Measurements from ENCODE around the gene AGR3. TPM values are rescaled to one million over a fixed set of nuclear protein-coding genes. Genes with fewer than 3 reads are reported as not detected.

AGR3 gene
- total RNA-seq, 1 donor from 2014 or later, result not detected

DNA sequence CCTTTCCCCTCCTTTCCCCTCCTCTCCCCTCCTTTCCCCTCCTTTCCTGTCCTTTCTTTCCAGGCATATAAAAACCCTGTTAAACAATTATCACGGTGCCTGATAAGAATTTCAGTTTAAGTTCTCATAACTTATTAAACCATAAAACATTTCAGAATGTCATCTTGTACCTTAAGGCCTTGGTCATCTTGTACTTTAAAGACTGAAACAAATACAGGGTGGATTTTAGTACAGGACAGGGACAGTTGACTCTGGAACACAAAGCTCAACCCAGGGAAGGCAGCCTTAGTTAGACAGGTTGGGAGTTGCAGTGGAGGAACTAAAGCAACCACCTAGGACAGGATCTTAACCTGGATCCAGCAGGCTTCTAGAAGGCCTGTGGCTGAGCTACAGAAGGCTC, 1.2 kb downstream of the AGR3 start:
- H3K9me3 ChIP-seq (ENCODE audit: insufficient read depth, low read depth, low read length), result no peaks in the 10 kb centered on the region
- H3K27ac ChIP-seq (ENCODE audit: low read depth, low read length), result no peak overlapping the region
- no peaks in the 10 kb centered on the region for H3K4me1 Mint-ChIP-seq (ENCODE audit: low read depth, unreplicated experiment)
- H3K9ac ChIP-seq (ENCODE audit: low read length), result no peak overlapping the region
- no peak for DNase-seq (ENCODE audit: low read depth)
- no peak overlapping the region for H2AFZ ChIP-seq (ENCODE audit: low read depth, low read length)
- no peaks in the 10 kb centered on the region for H3K27me3 ChIP-seq (ENCODE audit: insufficient read depth, low read length)
- no peaks in the 10 kb centered on the region for H3K36me3 ChIP-seq (ENCODE audit: insufficient read depth, low read length)
- TF ChIP-seq, protein P1, sequence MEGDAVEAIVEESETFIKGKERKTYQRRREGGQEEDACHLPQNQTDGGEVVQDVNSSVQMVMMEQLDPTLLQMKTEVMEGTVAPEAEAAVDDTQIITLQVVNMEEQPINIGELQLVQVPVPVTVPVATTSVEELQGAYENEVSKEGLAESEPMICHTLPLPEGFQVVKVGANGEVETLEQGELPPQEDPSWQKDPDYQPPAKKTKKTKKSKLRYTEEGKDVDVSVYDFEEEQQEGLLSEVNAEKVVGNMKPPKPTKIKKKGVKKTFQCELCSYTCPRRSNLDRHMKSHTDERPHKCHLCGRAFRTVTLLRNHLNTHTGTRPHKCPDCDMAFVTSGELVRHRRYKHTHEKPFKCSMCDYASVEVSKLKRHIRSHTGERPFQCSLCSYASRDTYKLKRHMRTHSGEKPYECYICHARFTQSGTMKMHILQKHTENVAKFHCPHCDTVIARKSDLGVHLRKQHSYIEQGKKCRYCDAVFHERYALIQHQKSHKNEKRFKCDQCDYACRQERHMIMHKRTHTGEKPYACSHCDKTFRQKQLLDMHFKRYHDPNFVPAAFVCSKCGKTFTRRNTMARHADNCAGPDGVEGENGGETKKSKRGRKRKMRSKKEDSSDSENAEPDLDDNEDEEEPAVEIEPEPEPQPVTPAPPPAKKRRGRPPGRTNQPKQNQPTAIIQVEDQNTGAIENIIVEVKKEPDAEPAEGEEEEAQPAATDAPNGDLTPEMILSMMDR (IDR thresholded peaks at IDR 0.05; ENCODE audit: insufficient read depth, low read depth, low read length), result no peak
- no peak for TF ChIP-seq EZH2 (IDR thresholded peaks at IDR 0.05; ENCODE audit: insufficient read depth, low read length)
- no peaks in the 10 kb centered on the region for H3K9me3 Mint-ChIP-seq (ENCODE audit: unreplicated experiment)
- no peak for FAIRE-seq
- no peak overlapping the region for H3K4me3 ChIP-seq (ENCODE audit: insufficient read depth, low read depth, low read length)
- H3K36me3 Mint-ChIP-seq (ENCODE audit: low read depth, unreplicated experiment), result no peaks in the 10 kb centered on the region
- no peaks in the 10 kb centered on the region for H3K79me2 ChIP-seq (ENCODE audit: insufficient read depth, low read length)
- H3K4me3 Mint-ChIP-seq (ENCODE audit: unreplicated experiment), result no peak overlapping the region
- H3K4me1 ChIP-seq (ENCODE audit: insufficient read depth, low read length), result no peaks in the 10 kb centered on the region
- no peak overlapping the region for H3K27ac Mint-ChIP-seq (ENCODE audit: unreplicated experiment)
- no peaks in the 10 kb centered on the region for H4K20me1 ChIP-seq (ENCODE audit: insufficient read depth, low read length)
- H3K27me3 Mint-ChIP-seq (ENCODE audit: low read depth, unreplicated experiment), result no peaks in the 10 kb centered on the region
- H3K4me2 ChIP-seq (ENCODE audit: low read length), result no peak overlapping the region

DNA sequence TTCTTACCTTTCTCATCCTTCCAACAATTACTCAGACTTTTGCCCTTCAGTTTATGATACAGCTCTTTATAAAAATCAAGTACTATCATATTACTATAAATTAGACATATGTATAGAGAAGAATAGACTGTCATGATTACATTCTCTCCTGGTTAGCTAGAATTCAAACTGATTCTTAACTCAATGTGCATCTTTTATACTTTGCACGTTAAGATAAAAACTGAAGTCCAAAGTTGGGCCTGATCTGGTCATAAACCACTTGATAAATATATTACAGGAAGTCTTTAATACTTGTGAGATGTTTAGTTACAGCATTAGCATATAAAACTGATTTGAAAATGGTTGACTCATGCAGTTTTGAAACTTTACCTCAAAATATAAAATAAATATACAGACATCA, 2.6 kb downstream of the AGR3 start:
- TF ChIP-seq EZH2 (IDR thresholded peaks at IDR 0.05; ENCODE audit: insufficient read depth, low read length), result no peak
- TF ChIP-seq, protein P1 (IDR thresholded peaks at IDR 0.05; ENCODE audit: insufficient read depth, low read depth, low read length), result no peak
- no peaks in the 10 kb centered on the region for H3K36me3 ChIP-seq (ENCODE audit: insufficient read depth, low read length)
- H3K9ac ChIP-seq (ENCODE audit: low read length), result no peak overlapping the region
- no peaks in the 10 kb centered on the region for H3K36me3 Mint-ChIP-seq (ENCODE audit: low read depth, unreplicated experiment)
- H3K4me1 ChIP-seq (ENCODE audit: insufficient read depth, low read length), result no peaks in the 10 kb centered on the region
- H4K20me1 ChIP-seq (ENCODE audit: insufficient read depth, low read length), result no peaks in the 10 kb centered on the region
- H3K27ac ChIP-seq (ENCODE audit: low read depth, low read length), result no peak overlapping the region
- no peaks in the 10 kb centered on the region for H3K9me3 ChIP-seq (ENCODE audit: insufficient read depth, low read depth, low read length)
- FAIRE-seq (no peak), DNase-seq (ENCODE audit: low read depth) (no peak)
- no peaks in the 10 kb centered on the region for H3K79me2 ChIP-seq (ENCODE audit: insufficient read depth, low read length)
- no peak overlapping the region for H3K4me3 Mint-ChIP-seq (ENCODE audit: unreplicated experiment)
- no peak overlapping the region for H2AFZ ChIP-seq (ENCODE audit: low read depth, low read length)
- H3K4me2 ChIP-seq (ENCODE audit: low read length), result no peak overlapping the region
- H3K4me1 Mint-ChIP-seq (ENCODE audit: low read depth, unreplicated experiment), result no peaks in the 10 kb centered on the region
- no peaks in the 10 kb centered on the region for H3K9me3 Mint-ChIP-seq (ENCODE audit: unreplicated experiment)
- no peak overlapping the region for H3K4me3 ChIP-seq (ENCODE audit: insufficient read depth, low read depth, low read length)
- H3K27ac Mint-ChIP-seq (ENCODE audit: unreplicated experiment), result no peak overlapping the region
- H3K27me3 Mint-ChIP-seq (ENCODE audit: low read depth, unreplicated experiment), result no peaks in the 10 kb centered on the region
- no peaks in the 10 kb centered on the region for H3K27me3 ChIP-seq (ENCODE audit: insufficient read depth, low read length)

DNA sequence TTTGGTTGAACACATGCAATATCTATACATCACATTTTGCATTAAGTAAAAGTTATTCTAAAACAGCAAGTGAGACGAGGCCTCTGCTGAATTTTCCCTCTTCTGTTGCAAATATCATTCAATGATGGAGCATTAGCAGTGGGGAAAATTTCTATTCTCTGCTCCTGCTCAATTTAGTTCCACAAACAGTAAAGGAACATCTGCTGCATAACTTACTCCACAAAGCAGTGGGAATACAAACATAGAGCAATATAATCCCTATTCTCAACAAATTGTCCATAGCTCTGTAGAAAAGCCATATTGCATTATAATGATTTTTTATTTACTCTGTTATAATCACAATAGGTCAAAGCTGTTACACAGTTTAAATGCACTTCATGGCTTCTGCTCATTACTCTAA, 5.9 kb downstream of the AGR3 start:
- Mint-ChIP-seq H3K4me3 (ENCODE audit: unreplicated experiment) (no peak overlapping the region), H3K4me1 (ENCODE audit: low read depth, unreplicated experiment) (no peaks in the 10 kb centered on the region)
- no peak for FAIRE-seq

More for the DNA sequence above, 5.9 kb downstream of the AGR3 start:
- no peak for DNase-seq (ENCODE audit: low read depth)
- no peak for TF ChIP-seq EZH2 (IDR thresholded peaks at IDR 0.05; ENCODE audit: insufficient read depth, low read length)
- TF ChIP-seq, protein P1 (IDR thresholded peaks at IDR 0.05; ENCODE audit: insufficient read depth, low read depth, low read length), result no peak
- no peaks in the 10 kb centered on the region for H3K36me3 Mint-ChIP-seq (ENCODE audit: low read depth, unreplicated experiment)
- H3K9me3 Mint-ChIP-seq (ENCODE audit: unreplicated experiment), result no peaks in the 10 kb centered on the region
- Histone ChIP-seq H3K27ac (ENCODE audit: low read depth, low read length) (no peak overlapping the region), H3K36me3 (ENCODE audit: insufficient read depth, low read length) (no peaks in the 10 kb centered on the region), H3K4me2 (ENCODE audit: low read length) (no peak overlapping the region), H3K4me1 (ENCODE audit: insufficient read depth, low read length) (no peaks in the 10 kb centered on the region), H3K4me3 (ENCODE audit: insufficient read depth, low read depth, low read length) (no peak overlapping the region), H3K9ac (ENCODE audit: low read length) (no peak overlapping the region), H3K9me3 (ENCODE audit: insufficient read depth, low read depth, low read length) (no peaks in the 10 kb centered on the region), H2AFZ (ENCODE audit: low read depth, low read length) (no peak overlapping the region), H3K27me3 (ENCODE audit: insufficient read depth, low read length) (no peaks in the 10 kb centered on the region), H3K79me2 (ENCODE audit: insufficient read depth, low read length) (no peaks in the 10 kb centered on the region), H4K20me1 (ENCODE audit: insufficient read depth, low read length) (no peaks in the 10 kb centered on the region)
- H3K27ac Mint-ChIP-seq (ENCODE audit: unreplicated experiment), result no peak overlapping the region
- no peaks in the 10 kb centered on the region for H3K27me3 Mint-ChIP-seq (ENCODE audit: low read depth, unreplicated experiment)

All from astrocyte (in vitro differentiated cells and primary cell).